Stimulated activated CD8-positive, alpha-beta memory T cell treated with anti-CD3 and anti-CD28 coated beads, Interleukin-12 subunit alpha, Interleukin-12 subunit beta, amount 100 ng/mL, for 24 hours (primary cell): ENCODE data around the gene UBE2E2.

Experiments
- DNase-seq: peaks from one replicate; pipeline ENCODE4 v3.0.0-alpha.2; 2020; ENCODE audit errors: extremely low read depth

Gene UBE2E2

GRCh38 chr3:23480329-23480714, 277.2 kb downstream of the UBE2E2 start:
- no peak for DNase-seq

- DNase-seq: no peak
Measured at GRCh38 chr3:23481011-23481615, 278.0 kb downstream of the UBE2E2 start.

GRCh38 chr3:23481616-23482278, 278.6 kb downstream of the UBE2E2 start:
- no peak for DNase-seq

- no peak for DNase-seq
Measured at GRCh38 chr3:23484386-23484785, 281.3 kb downstream of the UBE2E2 start.

DNA sequence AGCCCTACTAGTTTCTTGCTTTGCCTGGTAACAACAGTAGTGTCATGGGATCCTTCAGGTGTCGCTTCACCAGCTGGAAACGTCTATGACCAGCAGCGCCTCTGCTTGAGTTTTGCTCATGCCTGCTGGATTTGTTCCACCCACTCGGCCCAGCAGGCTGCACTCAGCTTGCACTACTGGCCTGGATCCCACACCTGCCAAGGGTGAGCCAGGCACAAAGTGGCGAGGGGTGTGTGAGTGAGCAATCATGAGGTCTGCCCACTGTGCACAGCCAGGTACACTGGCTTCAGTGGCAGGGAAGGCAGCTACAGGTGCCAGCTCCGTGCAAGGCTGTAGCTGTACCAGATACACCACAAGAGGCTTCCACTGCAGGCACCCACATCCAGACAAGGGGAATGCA, 282.8 kb downstream of the UBE2E2 start:
- DNase-seq: no peak

GRCh38 chr3:23487015-23487414, 283.9 kb downstream of the UBE2E2 start:
- DNase-seq: no peak

GRCh38 chr3:23488618-23489017, 285.5 kb downstream of the UBE2E2 start:
- no peak for DNase-seq

DNA sequence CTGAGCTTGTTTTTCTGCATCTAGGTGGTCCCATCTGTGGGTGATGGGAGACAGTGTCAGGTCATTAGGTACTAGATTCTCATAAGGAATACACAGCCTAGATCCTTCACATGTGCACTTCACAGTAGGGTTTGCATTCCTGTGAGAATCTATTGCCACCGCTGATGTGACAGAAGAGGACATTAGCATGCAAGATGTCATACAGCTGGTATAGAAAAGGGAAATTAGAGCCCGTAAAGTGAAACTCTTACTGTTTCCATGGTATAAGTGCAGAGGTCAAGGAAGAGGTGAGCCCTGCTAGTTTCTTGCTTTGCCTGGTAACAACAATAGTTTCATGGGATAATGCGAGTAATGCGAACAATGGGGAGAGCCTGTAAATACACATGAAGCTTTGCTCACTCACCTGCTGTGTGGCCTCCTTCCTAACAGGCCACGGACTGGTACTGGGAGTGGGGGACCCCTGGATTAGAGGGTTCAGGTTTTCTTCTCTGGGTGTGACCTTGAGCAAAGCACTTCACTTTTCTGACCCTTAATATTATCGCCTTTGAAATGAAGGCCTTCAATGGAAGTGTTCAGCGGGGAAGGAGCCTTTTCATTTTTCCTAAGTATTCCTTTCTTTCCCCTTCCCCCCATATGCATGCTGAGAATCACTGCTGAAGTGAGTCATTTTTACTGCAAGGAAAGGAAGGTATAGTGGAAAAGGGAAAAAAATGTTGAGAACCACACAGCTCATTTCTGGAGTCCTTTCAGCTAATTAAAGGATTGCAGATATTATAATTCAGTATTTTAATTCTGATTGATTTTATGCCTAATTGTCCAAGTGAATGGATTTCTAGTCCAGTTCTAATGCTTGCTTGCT, 286.4 kb downstream of the UBE2E2 start:
- DNase-seq: no peak

DNA sequence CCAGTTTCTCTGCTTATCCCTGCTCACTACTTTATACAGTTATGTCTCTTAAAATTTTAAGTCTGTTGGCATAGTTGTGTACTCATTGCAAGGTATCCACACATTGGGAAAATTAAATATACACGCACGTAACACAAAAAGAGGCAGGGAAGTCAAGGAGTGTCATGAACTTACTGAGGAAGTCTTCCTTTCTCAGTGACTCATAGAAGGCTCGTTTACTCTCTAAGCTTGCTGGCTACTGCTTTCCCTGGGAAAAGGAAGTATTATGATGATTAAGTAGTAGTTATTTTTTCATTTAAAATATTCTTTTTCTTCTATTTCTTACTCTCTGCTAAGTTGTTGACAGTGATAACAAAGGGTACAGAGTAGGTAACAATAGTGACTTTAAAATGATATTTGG, 287.3 kb downstream of the UBE2E2 start:
- no peak for DNase-seq

- no peak for DNase-seq
Measured at GRCh38 chr3:23492057-23492456, 288.9 kb downstream of the UBE2E2 start.

- DNase-seq: no peak
Measured at GRCh38 chr3:23493889-23494288, 290.8 kb downstream of the UBE2E2 start.

DNA sequence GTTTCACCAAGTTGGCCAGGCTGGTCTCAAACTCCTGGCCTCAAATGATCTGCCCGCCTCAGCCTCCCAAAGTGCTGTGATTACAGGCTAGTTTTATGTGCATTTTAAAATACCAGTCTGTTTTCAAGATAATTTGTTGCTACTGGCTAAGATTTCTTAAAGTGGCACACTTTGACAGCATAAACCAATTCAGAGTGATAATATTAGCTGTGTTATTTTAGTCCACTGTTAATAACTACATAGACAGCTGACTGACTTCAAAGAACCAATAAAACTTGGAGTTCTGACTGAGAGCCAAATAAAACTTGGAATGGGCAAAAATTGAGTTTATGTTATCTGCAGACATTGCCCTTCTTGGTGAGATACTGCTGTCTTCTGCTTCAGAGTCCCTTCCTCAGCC, 291.8 kb downstream of the UBE2E2 start:
- DNase-seq: no peak

DNA sequence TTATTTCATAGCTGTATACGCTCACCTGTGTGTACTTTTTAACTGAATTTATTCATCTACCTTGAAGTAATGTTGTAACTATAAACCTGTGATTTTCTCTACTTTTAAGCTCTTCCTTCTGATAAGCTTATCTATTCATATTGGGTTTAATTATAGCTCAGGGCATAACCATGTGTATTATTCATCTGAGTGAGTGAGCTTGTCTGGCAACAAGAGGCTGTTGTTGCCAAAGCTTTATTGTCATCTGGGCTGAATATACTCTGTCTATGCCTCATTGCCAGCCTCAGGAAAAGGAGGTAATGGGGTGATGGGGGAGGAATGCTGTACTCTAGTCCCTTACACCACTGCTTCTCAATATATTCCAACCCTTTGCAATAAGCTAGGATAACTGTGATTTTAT, 292.4 kb downstream of the UBE2E2 start:
- no peak for DNase-seq

DNA sequence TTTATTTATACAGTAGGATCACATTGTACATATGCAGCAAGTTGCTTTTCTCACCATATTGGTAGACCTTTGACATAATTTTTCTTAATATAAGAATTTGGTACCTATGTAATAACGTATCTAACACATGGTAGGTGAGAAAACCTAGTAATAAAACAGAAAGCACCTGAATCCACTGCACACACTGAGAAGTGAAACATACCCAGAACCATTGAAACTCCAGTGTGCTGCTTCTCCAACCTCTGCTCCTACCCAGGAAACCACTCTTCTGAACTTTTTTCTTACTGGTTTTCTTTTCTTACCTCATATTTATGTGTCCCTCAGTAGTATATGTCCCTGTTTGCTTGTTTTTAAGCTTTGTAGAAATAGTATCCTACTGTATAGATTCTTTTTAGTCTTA, 293.0 kb downstream of the UBE2E2 start:
- no peak for DNase-seq

DNA sequence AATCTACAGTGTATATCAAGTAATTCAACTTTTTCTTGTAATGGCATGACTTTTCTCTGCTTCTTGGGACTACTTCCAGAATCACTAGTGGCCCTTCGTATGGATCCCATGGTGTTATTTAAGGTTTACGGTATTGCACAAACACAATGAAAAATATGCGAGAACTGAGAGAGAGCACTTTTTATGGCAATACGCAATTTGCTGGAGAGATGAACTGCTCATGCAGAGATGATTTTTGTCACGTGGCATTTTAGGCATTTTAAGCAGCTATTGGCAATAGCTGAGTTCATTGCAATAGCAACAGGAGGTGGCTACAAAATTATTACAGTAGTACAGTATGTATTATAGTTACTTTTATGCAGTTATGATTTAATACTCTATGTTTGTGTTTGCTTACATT, 294.0 kb downstream of the UBE2E2 start:
- no peak for DNase-seq

DNA sequence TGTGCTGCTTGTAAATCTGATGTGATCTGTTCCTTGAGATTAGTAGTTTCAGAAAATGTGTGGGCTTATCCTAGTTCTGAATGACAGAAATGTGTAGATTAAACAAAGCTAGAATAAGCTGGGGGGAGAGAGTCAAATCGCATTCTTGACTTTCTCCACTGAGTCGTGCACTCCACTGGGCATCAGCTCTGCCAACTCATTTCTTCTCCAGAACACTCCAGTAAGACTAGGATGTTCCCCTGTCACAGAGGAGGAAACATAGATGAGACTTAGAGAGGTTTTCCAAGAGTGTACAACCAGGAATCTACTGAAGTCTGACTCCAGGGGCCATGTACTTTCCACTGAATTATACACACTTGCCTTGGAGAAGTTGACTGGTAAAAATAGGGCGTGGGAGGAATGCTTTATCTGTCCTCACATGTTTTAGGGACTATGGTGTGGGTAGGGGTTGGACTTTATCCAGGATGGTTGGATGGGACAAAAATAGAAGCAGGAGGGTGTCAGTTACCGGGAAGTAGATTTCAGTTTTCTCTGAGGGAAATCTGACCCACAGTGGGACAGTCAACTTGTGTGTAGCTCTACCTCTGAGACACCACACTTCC, 298.2 kb downstream of the UBE2E2 start:
- DNase-seq: no peak

- DNase-seq: no peak
Measured at GRCh38 chr3:23508464-23508863, 305.3 kb downstream of the UBE2E2 start.

DNA sequence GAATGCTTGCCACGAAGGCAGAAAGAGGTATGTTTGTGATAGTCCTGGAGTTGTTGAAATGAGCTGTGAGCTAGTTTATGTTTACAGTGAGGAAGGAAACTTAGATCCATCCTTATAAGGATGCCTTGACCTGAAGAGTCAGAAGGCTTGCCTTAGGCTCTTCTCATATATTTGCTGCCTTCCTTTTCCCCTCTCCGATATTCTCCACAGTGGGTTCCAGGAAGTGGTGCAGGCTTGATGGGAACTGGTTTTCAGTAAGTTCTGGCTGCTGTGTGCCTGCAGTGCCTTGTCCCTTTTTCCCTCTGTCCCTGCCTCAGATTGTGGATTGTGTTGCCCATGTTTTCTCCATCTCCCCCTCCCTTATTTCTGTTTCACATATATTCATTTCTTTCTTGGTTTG, 315.3 kb downstream of the UBE2E2 start:
- DNase-seq: no peak

GRCh38 chr3:23519314-23520208, 316.4 kb downstream of the UBE2E2 start:
- DNase-seq: no peak

GRCh38 chr3:23527326-23527725, 324.2 kb downstream of the UBE2E2 start:
- DNase-seq: no peak

GRCh38 chr3:23533596-23533995, 330.5 kb downstream of the UBE2E2 start:
- no peak for DNase-seq

DNA sequence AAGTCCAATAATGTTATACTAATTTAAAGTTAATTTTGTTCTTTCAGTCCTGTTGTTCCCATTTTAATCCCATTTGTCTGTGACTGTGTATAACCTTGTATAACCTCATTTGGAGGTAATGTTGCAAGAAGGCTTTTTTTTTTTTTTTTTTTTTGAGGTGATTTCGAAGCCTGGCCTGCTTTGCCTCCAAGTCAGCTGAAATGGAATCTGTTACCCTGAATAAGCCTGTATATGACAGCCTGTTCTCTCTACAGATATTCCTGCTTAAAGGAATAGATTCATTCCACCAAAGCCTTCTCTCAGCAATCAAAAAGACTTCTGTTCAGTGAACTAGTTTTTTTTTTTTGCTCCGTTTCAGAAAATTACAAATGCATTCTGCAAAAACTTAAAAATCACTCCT, 330.9 kb downstream of the UBE2E2 start:
- no peak for DNase-seq
